VCaP (cell line): ENCODE data around the gene CADM2.

Experiments used
- H3K27ac ChIP-seq: fragments of 450-650 bp; 2 replicates; pipeline ENCODE4 v1.5.1; 2017
- TF ChIP-seq, protein P1 (sequence below): fragments of 450-650 bp; conservative IDR thresholded peaks from 2 replicates; pipeline ENCODE4 v1.5.1; 2017; ENCODE audit warnings: mild to moderate bottlenecking, moderate library complexity

The CADM2 gene

GRCh38 chr3:85835857-85836440 lies 877.2 kb downstream of the CADM2 start:
- no peak overlapping the region for H3K27ac ChIP-seq
- TF ChIP-seq, protein P1, sequence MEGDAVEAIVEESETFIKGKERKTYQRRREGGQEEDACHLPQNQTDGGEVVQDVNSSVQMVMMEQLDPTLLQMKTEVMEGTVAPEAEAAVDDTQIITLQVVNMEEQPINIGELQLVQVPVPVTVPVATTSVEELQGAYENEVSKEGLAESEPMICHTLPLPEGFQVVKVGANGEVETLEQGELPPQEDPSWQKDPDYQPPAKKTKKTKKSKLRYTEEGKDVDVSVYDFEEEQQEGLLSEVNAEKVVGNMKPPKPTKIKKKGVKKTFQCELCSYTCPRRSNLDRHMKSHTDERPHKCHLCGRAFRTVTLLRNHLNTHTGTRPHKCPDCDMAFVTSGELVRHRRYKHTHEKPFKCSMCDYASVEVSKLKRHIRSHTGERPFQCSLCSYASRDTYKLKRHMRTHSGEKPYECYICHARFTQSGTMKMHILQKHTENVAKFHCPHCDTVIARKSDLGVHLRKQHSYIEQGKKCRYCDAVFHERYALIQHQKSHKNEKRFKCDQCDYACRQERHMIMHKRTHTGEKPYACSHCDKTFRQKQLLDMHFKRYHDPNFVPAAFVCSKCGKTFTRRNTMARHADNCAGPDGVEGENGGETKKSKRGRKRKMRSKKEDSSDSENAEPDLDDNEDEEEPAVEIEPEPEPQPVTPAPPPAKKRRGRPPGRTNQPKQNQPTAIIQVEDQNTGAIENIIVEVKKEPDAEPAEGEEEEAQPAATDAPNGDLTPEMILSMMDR, result no peak

DNA sequence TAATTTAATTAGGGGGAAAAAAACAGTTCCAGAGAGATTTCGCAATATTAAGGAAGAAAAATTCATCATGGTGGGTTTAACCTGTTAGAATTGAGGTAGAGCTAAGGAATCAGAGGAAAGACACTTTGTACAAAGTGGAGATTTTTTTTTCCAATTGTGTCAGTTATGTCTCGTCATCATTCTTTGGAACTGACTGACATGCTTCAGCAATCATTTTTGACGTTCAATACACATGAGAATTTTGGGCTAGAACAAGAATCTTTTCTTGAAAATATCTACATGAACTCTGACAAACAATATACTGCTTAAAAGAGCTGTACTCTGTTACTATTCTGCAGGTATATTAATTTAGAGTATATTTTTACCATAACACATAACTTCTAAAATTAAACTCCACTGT lies 878.6 kb downstream of the CADM2 start:
- TF ChIP-seq, protein P1, result no peak
- no peak overlapping the region for H3K27ac ChIP-seq

GRCh38 chr3:85838921-85839320 lies 880.1 kb downstream of the CADM2 start:
- H3K27ac ChIP-seq, result no peak overlapping the region
- TF ChIP-seq, protein P1, result no peak

- TF ChIP-seq, protein P1, result no peak
- H3K27ac ChIP-seq, result no peak overlapping the region
Observed at GRCh38 chr3:85842081-85842480, 883.3 kb downstream of the CADM2 start.

GRCh38 chr3:85846940-85847339 lies 888.2 kb downstream of the CADM2 start:
- TF ChIP-seq, protein P1, result no peak
- H3K27ac ChIP-seq, result no peak overlapping the region

DNA sequence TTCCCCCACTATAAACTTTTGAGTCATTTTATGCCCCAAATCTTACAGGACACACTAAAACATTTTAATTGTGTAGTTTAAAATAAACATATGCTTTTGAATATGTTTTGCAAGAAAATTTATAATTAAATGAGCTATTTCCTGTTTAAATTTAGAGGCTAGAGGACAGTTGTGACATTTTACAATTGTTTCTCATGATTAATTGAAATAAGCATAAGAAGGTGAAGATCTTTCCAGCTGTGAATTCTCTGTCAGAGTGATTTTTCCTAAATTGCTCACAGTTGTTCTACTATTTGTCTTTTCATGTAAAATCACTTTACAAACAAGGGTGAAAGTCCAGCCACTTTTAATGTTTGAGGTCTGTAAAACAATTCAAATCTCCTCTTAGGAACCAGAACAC lies 892.3 kb downstream of the CADM2 start:
- no peak overlapping the region for H3K27ac ChIP-seq
- TF ChIP-seq, protein P1, result no peak

DNA sequence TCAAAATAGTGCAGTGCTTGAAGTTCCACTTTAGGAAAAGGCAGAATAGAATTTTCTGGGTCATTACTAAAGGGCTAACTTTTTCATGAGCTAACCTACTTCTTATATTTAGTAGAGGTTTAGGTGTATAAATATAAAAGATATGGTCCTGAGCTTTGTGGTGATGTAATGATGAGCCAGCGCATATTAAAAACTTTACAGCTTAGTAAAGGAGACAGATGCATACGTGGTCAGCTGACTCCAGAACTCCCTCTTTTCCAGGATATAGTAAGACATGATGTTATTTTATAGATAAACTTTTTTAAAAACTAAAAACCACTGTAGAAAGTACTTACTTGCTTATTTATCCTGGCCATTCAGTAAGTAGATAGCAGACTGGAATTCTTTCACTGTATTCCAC lies 895.0 kb downstream of the CADM2 start:
- TF ChIP-seq, protein P1, result no peak
- H3K27ac ChIP-seq, result no peak overlapping the region
